PFSK-1 (cell line): ENCODE results near the gene DISC1.

Experiments
- FOXP2 ChIP-seq: optimal IDR thresholded peaks from 2 replicates; pipeline ENCODE3; 2011; ENCODE audit warnings: borderline replicate concordance, control low read depth, inconsistent platforms; ENCODE audit not compliant: insufficient read depth; ENCODE audit errors: extremely low read length, extremely low read depth
- POLR2AphosphoS5 ChIP-seq: IDR thresholded peaks from 2 replicates; pipeline ENCODE4 v1.6.1; 2012; ENCODE audit warnings: low read depth, mild to moderate bottlenecking, control low read depth, low read length, moderate library complexity
- REST ChIP-seq, 2 experiments: IDR thresholded peaks; 2 replicates each; pipeline versions ENCODE4 v1.6.1 to v1.8.0; 2011 to 2012; ENCODE audit warnings: low read depth in 2 of 2, low read length in 2 of 2, control low read depth in 1 of 2, inconsistent platforms in 1 of 2, mild to moderate bottlenecking in 1 of 2, moderate library complexity in 1 of 2; ENCODE audit not compliant: insufficient read depth in 1 of 2
- SIN3A ChIP-seq: IDR thresholded peaks from 2 replicates; pipeline ENCODE4 v1.6.1; 2012; ENCODE audit warnings: mild to moderate bottlenecking, low read length, moderate library complexity, borderline replicate concordance; ENCODE audit not compliant: insufficient read depth
- TAF1 ChIP-seq: IDR thresholded peaks from 2 replicates; pipeline ENCODE4 v1.6.1; 2012; ENCODE audit warnings: low read length, control low read depth, borderline replicate concordance; ENCODE audit not compliant: insufficient read depth

DISC1 gene

DNA sequence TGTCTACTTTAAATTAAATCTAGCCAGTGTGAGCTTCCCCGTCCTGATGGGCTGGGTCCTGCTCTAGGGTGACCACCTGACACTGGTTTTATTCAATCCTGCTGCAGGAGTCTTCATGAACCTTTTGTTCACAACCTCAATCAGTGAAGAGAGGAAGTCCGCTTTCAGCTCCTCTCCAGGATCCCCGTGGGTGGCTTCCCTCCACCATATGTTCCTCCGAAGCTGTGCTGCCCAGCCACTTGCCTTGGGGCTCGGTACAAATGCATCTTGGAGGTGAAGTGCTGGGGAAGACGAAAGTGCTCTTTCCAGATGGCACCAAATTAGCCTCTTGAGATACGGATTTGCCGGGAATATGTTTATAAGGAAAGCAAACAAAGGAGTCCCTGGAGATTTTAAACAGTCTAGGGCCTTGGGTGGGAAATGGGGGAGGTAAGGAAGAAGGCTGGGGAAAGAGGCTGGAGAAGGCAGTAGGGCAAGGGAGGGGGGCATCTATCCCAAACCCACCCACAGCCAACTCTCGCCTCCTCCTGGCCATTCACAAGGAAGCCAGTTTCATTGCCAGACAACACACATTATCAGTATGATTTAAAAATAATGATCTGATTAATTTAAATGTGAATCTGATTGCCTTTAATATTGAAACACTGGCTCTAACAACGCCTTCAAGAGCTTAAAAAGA lies 430.8 kb downstream of the DISC1 start:
- TF ChIP-seq SIN3A = no peak
- TF ChIP-seq POLR2AphosphoS5 = no peak
- TF ChIP-seq TAF1 = no peak

DNA sequence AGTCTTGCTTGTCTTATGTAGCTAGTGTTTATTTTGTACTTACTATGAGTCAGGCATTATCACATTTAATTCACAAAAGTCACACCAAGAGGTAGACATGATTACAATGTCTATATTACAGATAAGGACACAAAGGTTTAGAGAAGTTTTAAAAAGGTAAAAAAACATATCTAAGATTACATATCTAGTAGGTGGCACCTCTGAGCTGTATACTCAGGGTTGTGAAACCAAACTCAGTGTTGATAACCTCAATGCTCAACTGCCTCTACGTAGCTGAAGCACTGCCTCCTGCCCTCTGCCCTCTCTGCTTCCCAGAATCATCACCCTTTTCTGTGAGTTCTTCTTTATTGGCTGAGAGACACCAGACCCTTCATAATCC lies 431.3 kb downstream of the DISC1 start:
- TF ChIP-seq SIN3A = no peak
- no peak for TF ChIP-seq POLR2AphosphoS5
- no peak for TF ChIP-seq REST (IDR thresholded peaks at IDR 0.05; ENCODE audit: insufficient read depth in 1 of 2, low read depth in 2 of 2, low read length in 2 of 2)

GRCh38 chr1:232059726-232060374 lies 433.3 kb downstream of the DISC1 start:
- TF ChIP-seq SIN3A = no peak
- no peak for TF ChIP-seq FOXP2
- no peak for TF ChIP-seq TAF1
- TF ChIP-seq REST (IDR thresholded peaks at IDR 0.05; ENCODE audit: insufficient read depth in 1 of 2, low read depth in 2 of 2, low read length in 2 of 2) = no peak
- no peak for TF ChIP-seq POLR2AphosphoS5

DNA sequence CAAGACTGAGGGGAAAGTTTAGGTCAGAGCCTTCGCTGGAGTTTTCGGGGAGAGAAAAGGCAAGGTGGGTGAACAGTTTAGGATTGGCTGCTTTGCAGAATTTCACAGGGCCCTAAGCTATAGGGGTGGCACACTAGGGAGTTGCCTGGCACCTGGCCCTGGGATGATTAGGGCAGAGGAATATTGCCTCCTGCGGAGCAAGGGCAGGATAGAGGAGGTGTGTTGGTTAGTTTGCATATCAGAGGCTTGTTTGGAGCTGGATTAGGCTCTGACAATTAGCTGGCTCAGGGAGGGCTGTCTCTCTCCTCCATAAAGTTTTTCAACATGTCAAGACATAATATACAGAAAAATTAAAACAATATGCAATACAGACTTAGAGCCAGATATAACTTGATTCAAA lies 436.4 kb downstream of the DISC1 start:
- no peak for TF ChIP-seq REST (IDR thresholded peaks at IDR 0.05; ENCODE audit: insufficient read depth in 1 of 2, low read depth in 2 of 2, low read length in 2 of 2)
- no peak for TF ChIP-seq FOXP2
- no peak for TF ChIP-seq TAF1
- TF ChIP-seq POLR2AphosphoS5 = no peak
- TF ChIP-seq SIN3A = no peak

GRCh38 chr1:232066521-232066920 lies 439.9 kb downstream of the DISC1 start:
- TF ChIP-seq FOXP2 = no peak

GRCh38 chr1:232074265-232074664 lies 447.7 kb downstream of the DISC1 start:
- TF ChIP-seq TAF1 = no peak
- no peak for TF ChIP-seq SIN3A
- no peak for TF ChIP-seq POLR2AphosphoS5
- TF ChIP-seq FOXP2 = no peak
- no peak for TF ChIP-seq REST (IDR thresholded peaks at IDR 0.05; ENCODE audit: insufficient read depth in 1 of 2, low read depth in 2 of 2, low read length in 2 of 2)
